Heart left ventricle (tissue), 16 donors: ENCODE results near the gene SSTR4. TPM values are rescaled to one million over a fixed set of nuclear protein-coding genes. Genes with fewer than 3 reads are reported as not detected.

ENCODE experiments used
- ATAC-seq, 4 donors: fragments of 200-7000 bp; cut with Tn5 transposase; one replicate each; pipeline ENCODE4 v1.9.1; 2020 to 2022; ENCODE audit warnings: moderate library complexity in 4 of 4, mild to moderate bottlenecking in 3 of 4, moderate number of reproducible peaks in 1 of 4
- DNase-seq, 5 donors: peaks; one replicate each; pipeline ENCODE4 v3.0.0-alpha.2; 2020
- H3K27ac ChIP-seq, 12 donors: fragments of 200-600 bp; sonication (generic) in 4 of 12; one replicate each; pipeline versions ENCODE4 v1.5.0 to v1.8.0; 2016 to 2022; ENCODE audit warnings: mild to moderate bottlenecking in 2 of 12
- H3K27me3 ChIP-seq, 9 donors: fragments of 200-600 bp; sonication (generic) in 2 of 9; one replicate each; pipeline versions ENCODE4 v1.5.1 to v1.8.0; 2016 to 2022; ENCODE audit warnings: mild to moderate bottlenecking in 3 of 9
- H3K36me3 ChIP-seq, 9 donors: fragments of 200-600 bp; sonication (generic) in 2 of 9; one replicate each; pipeline versions ENCODE4 v1.5.0 to v1.8.0; 2018 to 2022; ENCODE audit warnings: mild to moderate bottlenecking in 2 of 9
- H3K4me1 ChIP-seq, 12 donors: fragments of 200-600 bp; sonication (generic) in 4 of 12; one replicate each; pipeline versions ENCODE4 v1.5.0 to v1.8.0; 2016 to 2022; ENCODE audit warnings: mild to moderate bottlenecking in 3 of 12
- H3K4me3 ChIP-seq, 12 donors: fragments of 200-600 bp; sonication (generic) in 4 of 12; one replicate each; pipeline versions ENCODE4 v1.5.0 to v1.8.0; 2017 to 2022; ENCODE audit warnings: mild to moderate bottlenecking in 9 of 12, moderate library complexity in 4 of 12
- H3K9me3 ChIP-seq, 12 donors: fragments of 200-600 bp; sonication (generic) in 4 of 12; one replicate each; pipeline versions ENCODE4 v1.5.0 to v1.8.0; 2016 to 2022; ENCODE audit warnings: mild to moderate bottlenecking in 1 of 12
- POLR2A ChIP-seq, 2 donors: fragments of 450-650 bp; IDR thresholded peaks; one replicate each; pipeline ENCODE4 v1.6.1; 2017; ENCODE audit warnings: antibody characterized with exemption in 2 of 2, mild to moderate bottlenecking in 2 of 2, moderate library complexity in 2 of 2
- WGBS, 4 donors: extraction: QIAGEN DNeasy Blood & Tissue Kit in 2 of 4; methylation state at CpG; one replicate each; pipeline versions ENCODE4 v1.1.5 to v1.1.7; 2013 to 2018; 5-methylcytosine and 5-hydroxymethylcytosine counted together
- intact Hi-C, 10 donors: fragments of 100-400 bp; cut with DNase I; formaldehyde crosslinking; loops; one replicate each; pipeline versions ENCODE4 v1.11.1 to v1.14.2; 2022
- polyA plus RNA-seq, 2 donors: library from polyadenylated mRNA; stranded (reverse); fragments of 200-250 nt; gene quantifications; one replicate each; pipeline ENCODE4 v1.2.3, GENCODE V29; 2013
- total RNA-seq, 9 donors: library from RNA; depleted of rRNA in 2 of 9; stranded (reverse); fragments of >200 nt in 2 of 9; fragmentation: NEBNext Ultra II Directional in 3 of 9; extraction: Animal tissue kit (Norgen Biotek cat#: 25700) in 3 of 9; gene quantifications; one replicate each; pipeline versions ENCODE4 v1.1.0 to v1.2.4, GENCODE V29; 2016 to 2023
- TF ChIP-seq, protein P1 (sequence below), 12 donors: fragments of 200-600 bp; sonication (generic) in 4 of 12; IDR thresholded peaks; one replicate each; pipeline versions ENCODE4 v1.5.0 to v1.8.0; 2018 to 2022; ENCODE audit warnings: antibody characterized with exemption in 12 of 12, mild to moderate bottlenecking in 5 of 12
- donor health status: ischemic (EF 13 %, LVEDD 7.1; RV severe dilation, severe dysfunction).
- donor health status: healthy with polysubstance abuse.
- donor health status: DM: no; HTN: yes; CAD: no.
- donor health status: DM: no; HTN: no; CAD: no.
- donor health status: ischemic (EF 25% LVEDD 6.9; RV normal size, moderate dysfunction).
- donor health status: ischemic (EF 25% LVEDD 5.7; RV mildly dilated, moderate dysfunction).
- donor health status: healthy.
- donor health status: DM: yes; HTN: yes; CAD: no.
- donor health status: ischemic (EF 35%, LVEDD 5.7; RV mildly dilated, moderate dysfunction).
- donor health status: nonischemic (EF 11% LVEDD 7.7; RV severe dilation, severe dysfunction).
- donor health status: DM: yes; HTN: yes; CAD: no.
- donor health status: PGD.
- donor health status: ischemic (EF 29% LVEDD 5.4; RV normal size, mild dysfunction).
- donor health status: nonischemic (EF 23%, LVEDD 6.1; RV moderate dilation, normal function).

Gene SSTR4
- total and polyA plus RNA-seq, 11 donors = 0.28 TPM; not detected in 10

DNA sequence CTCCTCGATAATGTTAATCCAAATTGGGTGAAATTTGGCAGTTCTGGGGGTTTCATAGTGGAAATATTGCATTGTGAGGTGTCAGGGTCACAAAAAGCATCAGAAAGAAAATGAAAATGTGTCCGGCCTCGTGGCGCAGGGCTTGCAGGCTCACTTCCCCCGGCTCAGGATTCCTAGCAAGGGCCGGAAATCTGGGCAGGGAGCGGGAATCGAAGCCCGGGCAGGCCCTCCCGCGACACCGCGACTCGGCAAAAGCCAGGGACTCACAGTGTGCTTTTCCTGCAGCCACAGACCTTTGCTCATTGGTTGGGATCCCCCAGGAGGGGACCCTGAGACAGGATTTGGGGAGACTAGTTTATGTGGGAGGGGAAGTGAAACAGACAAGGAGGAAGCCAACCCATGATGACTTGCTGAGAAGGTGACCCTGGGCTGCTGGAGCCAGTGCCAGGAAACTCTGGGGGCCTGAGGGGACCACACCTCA lies 51.9 kb downstream of the SSTR4 start:
- ATAC-seq (peak; percentile 19 to 57 (median 39)), DNase-seq (peak; percentile 69 to 80 (median 72))
- WGBS, 4 donors = 40 to 74% (median 52%) methylated on average over 13 to 14 of the region's 14 CpGs
- Histone ChIP-seq H3K4me3 (peak overlapping the region in 8 of 12 donors; percentile 56 to 70 (median 66)), H3K36me3 (no peaks in the 10 kb centered on the region), H3K9me3 (no peaks in the 10 kb centered on the region), H3K4me1 (peaks cover 0 to 48% (median 21%) of the 10 kb centered on the region in 12 donors), H3K27me3 (no peaks in the 10 kb centered on the region), H3K27ac (peak overlapping the region; percentile 81 to 99 (median 97))
- no peak for TF ChIP-seq POLR2A (IDR thresholded peaks at IDR 0.05)
- TF ChIP-seq, protein P1, sequence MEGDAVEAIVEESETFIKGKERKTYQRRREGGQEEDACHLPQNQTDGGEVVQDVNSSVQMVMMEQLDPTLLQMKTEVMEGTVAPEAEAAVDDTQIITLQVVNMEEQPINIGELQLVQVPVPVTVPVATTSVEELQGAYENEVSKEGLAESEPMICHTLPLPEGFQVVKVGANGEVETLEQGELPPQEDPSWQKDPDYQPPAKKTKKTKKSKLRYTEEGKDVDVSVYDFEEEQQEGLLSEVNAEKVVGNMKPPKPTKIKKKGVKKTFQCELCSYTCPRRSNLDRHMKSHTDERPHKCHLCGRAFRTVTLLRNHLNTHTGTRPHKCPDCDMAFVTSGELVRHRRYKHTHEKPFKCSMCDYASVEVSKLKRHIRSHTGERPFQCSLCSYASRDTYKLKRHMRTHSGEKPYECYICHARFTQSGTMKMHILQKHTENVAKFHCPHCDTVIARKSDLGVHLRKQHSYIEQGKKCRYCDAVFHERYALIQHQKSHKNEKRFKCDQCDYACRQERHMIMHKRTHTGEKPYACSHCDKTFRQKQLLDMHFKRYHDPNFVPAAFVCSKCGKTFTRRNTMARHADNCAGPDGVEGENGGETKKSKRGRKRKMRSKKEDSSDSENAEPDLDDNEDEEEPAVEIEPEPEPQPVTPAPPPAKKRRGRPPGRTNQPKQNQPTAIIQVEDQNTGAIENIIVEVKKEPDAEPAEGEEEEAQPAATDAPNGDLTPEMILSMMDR (IDR thresholded peaks at IDR 0.05) = no peak
- intact Hi-C loops = loop anchor here in 6 of 10 donors (1.0 to 10.0 kb wide), 7 partner anchors 45 to 92 kb away; no protein-coding TSS in a partner anchor

DNA sequence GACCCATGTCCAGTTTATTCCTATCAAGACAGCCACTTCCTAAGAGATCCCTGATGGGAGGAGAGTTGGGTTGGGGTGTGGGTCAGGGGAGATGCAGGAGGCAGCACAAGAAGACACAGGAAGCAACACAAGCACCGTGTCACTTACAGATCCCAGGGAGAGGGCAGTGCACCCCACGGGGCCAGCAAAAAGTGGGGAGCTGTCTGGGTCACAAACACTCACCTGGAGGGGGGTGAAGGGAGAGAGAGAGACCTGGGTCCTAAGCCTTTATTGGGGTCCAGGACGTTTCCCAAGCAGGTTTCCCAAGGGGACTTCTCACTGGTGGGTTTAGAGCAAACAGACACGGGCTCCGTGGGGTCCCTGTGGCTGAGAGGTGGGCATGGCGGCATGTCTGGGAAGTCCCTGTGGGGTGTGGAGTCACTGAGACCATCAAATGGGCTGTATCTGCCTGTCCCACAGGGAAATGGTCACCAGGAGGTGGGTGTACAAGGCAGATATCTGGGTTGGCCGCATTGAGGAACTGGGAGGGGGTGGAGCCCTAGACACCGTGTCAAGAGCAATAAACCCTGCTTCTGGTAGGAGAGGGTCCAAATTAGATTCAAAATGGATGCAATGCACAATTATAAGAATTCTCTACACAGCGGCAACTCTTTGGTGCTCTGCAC lies 52.6 kb downstream of the SSTR4 start:
- 70 to 78% (median 75%) methylated on average over 9 of the region's 9 CpGs for WGBS, 4 donors
- Histone ChIP-seq H3K27ac (peak overlapping the region; percentile 81 to 99 (median 97)), H3K36me3 (no peaks in the 10 kb centered on the region), H3K27me3 (no peaks in the 10 kb centered on the region), H3K4me3 (no peak overlapping the region), H3K9me3 (no peaks in the 10 kb centered on the region), H3K4me1 (peaks cover 3 to 52% (median 26%) of the 10 kb centered on the region in 12 donors)
- intact Hi-C loops = loop anchor here in 6 of 10 donors (2.0 to 10.0 kb wide), 6 partner anchors 45 to 91 kb away; no protein-coding TSS in a partner anchor
- TF ChIP-seq, protein P1 (IDR thresholded peaks at IDR 0.05) = no peak
- TF ChIP-seq POLR2A (IDR thresholded peaks at IDR 0.05) = no peak
- no peak for ATAC-seq
- no peak for DNase-seq

Other genes with a start within 250 kb of the SSTR4 start
- gene THBD, start 14.4 kb downstream of the SSTR4 start, total RNA-seq = 10 to 100 TPM; 12.4 to 70.9 (median 19.9) TPM
- 10 to 100 TPM in 1 of 2 donors, 1 to 10 TPM in 1; 8.2 to 24.0 TPM for gene THBD, start 14.4 kb downstream of the SSTR4 start, polyA plus RNA-seq
- 100 to 1,000 TPM in 1 of 9 donors, 10 to 100 TPM in 8; 29.6 to 110 (median 45.7) TPM for gene CD93, start 51.0 kb downstream of the SSTR4 start, total RNA-seq
- 10 to 100 TPM in 1 of 2 donors, 1 to 10 TPM in 1; 9.2 to 40.2 TPM for gene CD93, start 51.0 kb downstream of the SSTR4 start, polyA plus RNA-seq